K562 (cell line): ENCODE data around the gene CCNA1. TPM values are rescaled to one million over a fixed set of nuclear protein-coding genes. Genes with fewer than 3 reads are reported as not detected.

ENCODE experiments used
- ATAC-seq: fragments of 200-7000 bp; cut with Tn5 transposase; 3 replicates; pipeline ENCODE4 v1.9.1; 2020; ENCODE audit warnings: moderate library complexity
- BruUV-seq: library from RNA; stranded (reverse); fragments of 400-500 nt; replicated peaks from 2 replicates; lab custom pipeline; 2021; lab: Mats Ljungman, UMichigan
- CTCF ChIA-PET: fragments of 300-600 bp; formaldehyde crosslinking; extraction: SDS; loops from one replicate; lab custom pipeline; 2021; ENCODE audit warnings: low intra/inter-chr PET ratio; lab: Yijun Ruan, JAX
- POLR2A ChIA-PET: fragments of 300-600, 350-650 bp; sonication (Branson Sonifier 250); formaldehyde crosslinking; extraction: SDS; loops from one replicate; lab custom pipeline; 2021; ENCODE audit warnings: antibody characterized with exemption, inconsistent platforms; lab: Yijun Ruan, JAX
- DNase-seq, 4 experiments: peaks; one replicate each; pipeline versions ENCODE4 v3.0.0 to v3.0.0-alpha.2; 2011 to 2018; ENCODE audit warnings: low spot score in 3 of 4, mixed read lengths in 3 of 4; ENCODE audit errors: extremely low read depth in 1 of 4
- FAIRE-seq: peaks from 2 replicates; lab custom pipeline; 2011; peaks lifted over from hg19 to GRCh38; lab: Jason Lieb, UNC
- H2AFZ ChIP-seq: 2 replicates; pipeline ENCODE4 v1.6.0; 2011; ENCODE audit warnings: low read depth, low read length, control low read depth, inconsistent platforms
- H3K27ac ChIP-seq: fragments of 200-600 bp; 3 replicates; pipeline ENCODE4 v1.8.0; 2011; ENCODE audit warnings: low read depth, mild to moderate bottlenecking, control low read depth, inconsistent platforms, low read length, moderate library complexity, mixed read lengths; ENCODE audit errors: extremely low read depth
- H3K27me3 ChIP-seq, 2 experiments: fragments of 300-600 bp in 1 of 2; 2 replicates in 1 of 2; 3 replicates in 1 of 2; pipeline versions ENCODE4 v1.6.0 to v1.8.0; 2011; ENCODE audit warnings: inconsistent platforms in 2 of 2, low read length in 2 of 2, mild to moderate bottlenecking in 1 of 2, mixed read lengths in 1 of 2, moderate library complexity in 1 of 2; ENCODE audit not compliant: control insufficient read depth in 2 of 2, insufficient read depth in 2 of 2
- H3K36me3 ChIP-seq: fragments of 300-600 bp; 3 replicates; pipeline ENCODE4 v1.8.0; 2011; ENCODE audit warnings: mild to moderate bottlenecking, low read length, inconsistent platforms; ENCODE audit not compliant: control insufficient read depth, insufficient read depth
- H3K4me1 ChIP-seq, 2 experiments: fragments of 200-600 bp in 1 of 2; replicated peaks in 1 of 2; 2 replicates in 1 of 2; 3 replicates in 1 of 2; pipeline versions ENCODE4 v1.5.1 to v1.8.0; 2011; ENCODE audit warnings: inconsistent platforms in 2 of 2, low read length in 2 of 2, mild to moderate bottlenecking in 1 of 2, mixed read lengths in 1 of 2, moderate library complexity in 1 of 2; ENCODE audit not compliant: control insufficient read depth in 2 of 2, insufficient read depth in 2 of 2
- H3K4me2 ChIP-seq: 2 replicates; pipeline ENCODE4 v1.6.1; 2011; ENCODE audit warnings: low read length, control low read depth, inconsistent platforms, mixed read lengths; ENCODE audit not compliant: insufficient read depth
- H3K4me3 ChIP-seq: fragments of 200-600 bp; sonication (generic), shearing (Covaris generic); 2 replicates; pipeline ENCODE4 v1.5.1; 2016; ENCODE audit warnings: control low read depth, inconsistent platforms
- H3K79me2 ChIP-seq: fragments of 200-600 bp; 3 replicates; pipeline ENCODE4 v1.8.0; 2011; ENCODE audit warnings: low read length, inconsistent platforms; ENCODE audit not compliant: control insufficient read depth, insufficient read depth
- H3K9ac ChIP-seq, 2 experiments: 2 replicates each; pipeline versions ENCODE4 v1.6.0 to v1.6.1; 2011; ENCODE audit warnings: low read depth in 2 of 2, low read length in 2 of 2, control low read depth in 1 of 2, inconsistent platforms in 1 of 2, mild to moderate bottlenecking in 1 of 2, mixed read lengths in 1 of 2; ENCODE audit not compliant: insufficient read depth in 1 of 2
- H3K9me1 ChIP-seq: one replicate; pipeline ENCODE4 v1.6.0; 2011; ENCODE audit warnings: inconsistent platforms, mild to moderate bottlenecking, low read length, moderate library complexity; ENCODE audit not compliant: control insufficient read depth, insufficient read depth
- H3K9me3 ChIP-seq: replicated peaks from 2 replicates; pipeline ENCODE4 v1.5.1; 2011; ENCODE audit warnings: low read depth, low read length, inconsistent platforms; ENCODE audit not compliant: control insufficient read depth, insufficient read depth
- H4K20me1 ChIP-seq: replicated peaks from 2 replicates; pipeline ENCODE4 v1.6.1; 2011; ENCODE audit warnings: low read length, inconsistent platforms, mixed read lengths; ENCODE audit not compliant: control insufficient read depth, insufficient read depth
- PRPF4 ChIP-seq: fragments of 200-400 bp; formaldehyde crosslinking; IDR thresholded peaks from one replicate; pipeline ENCODE4 v1.6.1; 2017; ENCODE audit warnings: low read length, low read depth, mild to moderate bottlenecking; ENCODE audit not compliant: insufficient read depth, poor library complexity, severe bottlenecking
- RAD21 ChIP-seq, 2 experiments: fragments of 250-450 bp in 1 of 2; fragments of 450-650 bp in 1 of 2; sonication (Bioruptor Pico) in 1 of 2; formaldehyde crosslinking in 1 of 2; IDR thresholded peaks in 1 of 2; conservative IDR thresholded peaks in 1 of 2; 2 replicates each; pipeline versions ENCODE4 v1.4.0 to v1.8.0; 2020 to 2022; ENCODE audit warnings: mild to moderate bottlenecking in 2 of 2, moderate library complexity in 1 of 2
- TCFL5 ChIP-seq: fragments of 250-450 bp; sonication (Bioruptor Pico); conservative IDR thresholded peaks from 2 replicates; pipeline ENCODE4 v1.6.1; 2021; ENCODE audit warnings: mild to moderate bottlenecking, moderate library complexity, matching md5 sums
- ZNF174 ChIP-seq: fragments of 250-450 bp; sonication (Bioruptor Pico); IDR thresholded peaks from 2 replicates; pipeline ENCODE4 v1.4.0; 2020; ENCODE audit warnings: mild to moderate bottlenecking
- ZNF695 ChIP-seq: fragments of 450-650 bp; formaldehyde crosslinking; IDR thresholded peaks from 2 replicates; pipeline ENCODE4 v1.4.0; 2020; ENCODE audit warnings: mild to moderate bottlenecking, moderate library complexity
- WGBS: fragments of 100-300 bp; shearing (Covaris generic); methylation state at CpG from one replicate; pipeline ENCODE4 v1.1.6; 2016; ENCODE audit warnings: low coverage, mixed read lengths; ENCODE audit not compliant: insufficient coverage; ENCODE audit errors: missing lambda C conversion rate; 5-methylcytosine and 5-hydroxymethylcytosine counted together
- in situ Hi-C: fragments of 300-500 bp; cut with MboI; formaldehyde crosslinking; loops from 4 replicates; pipeline ENCODE4 v1.15.0; 2018; ENCODE audit warnings: inconsistent platforms, mixed read lengths
- intact Hi-C: fragments of 100-400 bp; cut with micrococcal nuclease; formaldehyde crosslinking; loops from 2 replicates; pipeline ENCODE4 v1.14.2; 2022
- polyA plus RNA-seq, 8 experiments: library from polyadenylated mRNA; depleted of rRNA in 4 of 8; stranded (reverse) in 5 of 8; unstranded in 3 of 8; fragments of >200 nt; fragmentation: Nextera tagmentation in 2 of 8; fragmentation: Illumina TruSeq in 1 of 8; extraction: Ambion mirVana in 2 of 8; extraction: Trizol in 1 of 8; gene quantifications; 2 replicates each; pipeline versions ENCODE4 v1.2.1 to v1.2.3, GENCODE V29; 2011 to 2014; ENCODE audit warnings: inconsistent platforms in 1 of 8, missing spikeins in 1 of 8
- total RNA-seq, 7 experiments: library from RNA; depleted of rRNA in 6 of 7; stranded (reverse); fragments of >200 nt in 6 of 7; fragmentation: Illumina TruSeq in 2 of 7; extraction: Trizol in 2 of 7; gene quantifications; 2 replicates each; pipeline versions ENCODE4 v1.2.1 to v1.2.3, GENCODE V29; 2011 to 2021; ENCODE audit warnings: low replicate concordance in 1 of 7
- TF ChIP-seq, protein P1 (sequence below), 2 experiments: fragments of 450-650 bp in 1 of 2; IDR thresholded peaks; 2 replicates each; pipeline ENCODE4 v1.6.1; 2011 to 2017; ENCODE audit warnings: low read depth in 2 of 2, antibody characterized with exemption in 1 of 2, borderline replicate concordance in 1 of 2, low read length in 1 of 2, mild to moderate bottlenecking in 1 of 2, mixed read lengths in 1 of 2; ENCODE audit not compliant: control insufficient read depth in 1 of 2
- TF ChIP-seq, protein P2 (sequence below), 3 experiments: IDR thresholded peaks in 2 of 3; conservative IDR thresholded peaks in 1 of 3; 2 replicates each; pipeline ENCODE4 v1.5.1; 2011 to 2012; ENCODE audit warnings: low read length in 3 of 3, mild to moderate bottlenecking in 3 of 3, control low read depth in 2 of 3, improper control_type of control experiment in 1 of 3, inconsistent platforms in 1 of 3, low read depth in 1 of 3, mixed read lengths in 1 of 3, moderate library complexity in 1 of 3; ENCODE audit not compliant: insufficient read depth in 2 of 3

The CCNA1 gene
- total and polyA plus RNA-seq, 9 of the 15 experiments (the other 6 are each of a cell fraction or from before 2014, with no cell fraction given) = 0.08 TPM; not detected in 8

DNA sequence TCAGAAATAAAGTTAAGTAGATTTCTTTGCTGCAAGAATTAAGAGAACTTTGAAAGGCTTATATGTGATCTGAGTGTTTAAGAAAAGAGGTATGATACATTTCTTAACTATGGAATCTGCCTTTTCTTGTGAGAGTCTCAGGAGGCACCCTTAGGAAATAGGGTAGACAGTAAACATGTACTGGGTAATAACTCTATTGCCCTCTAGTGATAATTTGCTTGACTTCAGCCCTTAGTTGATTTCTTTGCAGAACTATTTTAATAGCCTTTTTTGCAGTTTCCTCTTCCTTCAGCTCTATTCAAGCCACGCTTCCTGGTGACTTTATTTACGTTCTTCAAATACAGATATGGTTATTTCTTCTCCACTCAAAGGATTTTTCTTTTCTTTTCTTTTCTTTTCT is 37.0 kb upstream of the CCNA1 start:
- H3K9me1 ChIP-seq = no peaks in the 10 kb centered on the region
- H3K9ac ChIP-seq = no peak overlapping the region
- H4K20me1 ChIP-seq = no peaks in the 10 kb centered on the region
- H3K36me3 ChIP-seq = no peaks in the 10 kb centered on the region
- no peak overlapping the region for H3K4me3 ChIP-seq
- no peaks in the 10 kb centered on the region for H3K79me2 ChIP-seq
- no peak overlapping the region for H3K27ac ChIP-seq
- no peak overlapping the region for H2AFZ ChIP-seq
- in situ Hi-C loops (no loop called here), intact Hi-C loops (loop anchor here (2.0 to 5.0 kb wide), 2 partner anchors 48 to 112 kb away; partner anchors contain the start of gene SPART)
- FAIRE-seq (no peak), ATAC-seq (peak; percentile 64), DNase-seq (peak in 2 of 4 experiments; percentile 3 to 13)
- no peak overlapping the region for H3K4me2 ChIP-seq
- no peaks in the 10 kb centered on the region for H3K27me3 ChIP-seq
- POLR2A ChIA-PET = no interaction called here
- WGBS = 0% methylated on average over 2 of the region's 2 CpGs
- no peaks in the 10 kb centered on the region for H3K9me3 ChIP-seq
- no TSS peak for BruUV-seq
- CTCF ChIA-PET = interaction anchor here (0.8 kb wide), 1 partner anchor 417 kb away, joined by 3 read pairs; no protein-coding TSS in a partner anchor
- H3K4me1 ChIP-seq = no peaks in the 10 kb centered on the region
- TF ChIP-seq PRPF4 (no peak), ZNF174 (CRISPR knock-in tag) (no peak), TCFL5 (CRISPR knock-in tag) (no peak), ZNF695 (CRISPR knock-in tag) (no peak), RAD21 (CRISPR knock-in tag; conservative IDR thresholded peaks at IDR 0.05 in 1 of 2, IDR thresholded peaks at IDR 0.05 in 1 of 2) (peak in 1 of 2 experiments; percentile 48; a peak in 2 of 4 replicates)
- TF ChIP-seq, protein P1, sequence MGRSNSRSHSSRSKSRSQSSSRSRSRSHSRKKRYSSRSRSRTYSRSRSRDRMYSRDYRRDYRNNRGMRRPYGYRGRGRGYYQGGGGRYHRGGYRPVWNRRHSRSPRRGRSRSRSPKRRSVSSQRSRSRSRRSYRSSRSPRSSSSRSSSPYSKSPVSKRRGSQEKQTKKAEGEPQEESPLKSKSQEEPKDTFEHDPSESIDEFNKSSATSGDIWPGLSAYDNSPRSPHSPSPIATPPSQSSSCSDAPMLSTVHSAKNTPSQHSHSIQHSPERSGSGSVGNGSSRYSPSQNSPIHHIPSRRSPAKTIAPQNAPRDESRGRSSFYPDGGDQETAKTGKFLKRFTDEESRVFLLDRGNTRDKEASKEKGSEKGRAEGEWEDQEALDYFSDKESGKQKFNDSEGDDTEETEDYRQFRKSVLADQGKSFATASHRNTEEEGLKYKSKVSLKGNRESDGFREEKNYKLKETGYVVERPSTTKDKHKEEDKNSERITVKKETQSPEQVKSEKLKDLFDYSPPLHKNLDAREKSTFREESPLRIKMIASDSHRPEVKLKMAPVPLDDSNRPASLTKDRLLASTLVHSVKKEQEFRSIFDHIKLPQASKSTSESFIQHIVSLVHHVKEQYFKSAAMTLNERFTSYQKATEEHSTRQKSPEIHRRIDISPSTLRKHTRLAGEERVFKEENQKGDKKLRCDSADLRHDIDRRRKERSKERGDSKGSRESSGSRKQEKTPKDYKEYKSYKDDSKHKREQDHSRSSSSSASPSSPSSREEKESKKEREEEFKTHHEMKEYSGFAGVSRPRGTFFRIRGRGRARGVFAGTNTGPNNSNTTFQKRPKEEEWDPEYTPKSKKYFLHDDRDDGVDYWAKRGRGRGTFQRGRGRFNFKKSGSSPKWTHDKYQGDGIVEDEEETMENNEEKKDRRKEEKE (IDR thresholded peaks at IDR 0.05; ENCODE audit: borderline replicate concordance in 1 of 2, control insufficient read depth in 1 of 2, low read depth in 2 of 2, low read length in 1 of 2) = no peak
- TF ChIP-seq, protein P2, sequence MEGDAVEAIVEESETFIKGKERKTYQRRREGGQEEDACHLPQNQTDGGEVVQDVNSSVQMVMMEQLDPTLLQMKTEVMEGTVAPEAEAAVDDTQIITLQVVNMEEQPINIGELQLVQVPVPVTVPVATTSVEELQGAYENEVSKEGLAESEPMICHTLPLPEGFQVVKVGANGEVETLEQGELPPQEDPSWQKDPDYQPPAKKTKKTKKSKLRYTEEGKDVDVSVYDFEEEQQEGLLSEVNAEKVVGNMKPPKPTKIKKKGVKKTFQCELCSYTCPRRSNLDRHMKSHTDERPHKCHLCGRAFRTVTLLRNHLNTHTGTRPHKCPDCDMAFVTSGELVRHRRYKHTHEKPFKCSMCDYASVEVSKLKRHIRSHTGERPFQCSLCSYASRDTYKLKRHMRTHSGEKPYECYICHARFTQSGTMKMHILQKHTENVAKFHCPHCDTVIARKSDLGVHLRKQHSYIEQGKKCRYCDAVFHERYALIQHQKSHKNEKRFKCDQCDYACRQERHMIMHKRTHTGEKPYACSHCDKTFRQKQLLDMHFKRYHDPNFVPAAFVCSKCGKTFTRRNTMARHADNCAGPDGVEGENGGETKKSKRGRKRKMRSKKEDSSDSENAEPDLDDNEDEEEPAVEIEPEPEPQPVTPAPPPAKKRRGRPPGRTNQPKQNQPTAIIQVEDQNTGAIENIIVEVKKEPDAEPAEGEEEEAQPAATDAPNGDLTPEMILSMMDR (IDR thresholded peaks at IDR 0.05 in 2 of 3, conservative IDR thresholded peaks at IDR 0.05 in 1 of 3; ENCODE audit: insufficient read depth in 2 of 3, low read depth in 1 of 3, low read length in 3 of 3) = peak in 2 of 3 experiments; percentile 12 to 42; a peak in 2 of 6 replicates
